Erythroblast (primary cell): ENCODE results near the gene COX6B2.
A peak's percentile ranks its signal among the peaks of the same experiment; 100 is the strongest.

Source experiments
- DNase-seq, 2 experiments: peaks; one replicate each; lab custom pipeline; 2025; lab: John Stamatoyannopoulos, UW
- GATA1 ChIP-seq: IDR thresholded peaks from 2 replicates; pipeline ENCODE4 v1.6.1; 2011; ENCODE audit warnings: low read depth, mild to moderate bottlenecking, control low read depth, low read length, moderate library complexity
- POLR2A ChIP-seq: IDR thresholded peaks from 2 replicates; pipeline ENCODE4 v1.6.1; 2011; ENCODE audit warnings: mild to moderate bottlenecking, low read length

COX6B2 gene

GRCh38 chr19:55301459-55302317 lies 52.8 kb downstream of the COX6B2 start:
- TF ChIP-seq GATA1 (no peak), POLR2A (no peak)
- DNase-seq: peak; percentile 84 to 92

DNA sequence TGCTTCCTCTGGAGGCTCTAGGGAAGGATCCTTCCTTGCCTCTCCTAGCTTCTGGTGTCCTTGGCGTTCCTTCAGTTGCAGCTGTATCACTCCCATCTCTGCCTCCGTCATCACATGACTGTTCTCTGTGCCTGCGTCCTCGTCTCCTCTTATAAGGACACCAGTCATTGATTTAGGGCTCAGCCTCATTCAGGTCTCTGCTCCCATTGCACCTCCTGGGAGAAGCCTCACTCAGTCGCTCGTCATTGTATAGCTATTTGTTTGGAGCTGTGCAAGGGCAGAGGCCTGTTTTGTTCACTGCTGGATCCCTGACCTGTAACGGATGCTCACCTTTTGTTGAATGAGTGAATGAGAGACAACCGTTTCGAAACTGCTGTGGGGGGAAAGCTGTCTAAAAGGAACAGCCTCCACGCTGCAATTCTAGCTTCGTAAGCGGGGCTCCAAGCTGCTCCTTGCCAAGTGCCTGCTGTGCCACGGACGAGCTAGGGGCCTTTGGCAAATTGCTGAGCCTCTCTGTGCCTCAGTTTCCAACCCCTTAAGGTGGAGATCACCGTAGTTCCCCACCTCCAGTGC lies 53.5 kb downstream of the COX6B2 start:
- no peak for TF ChIP-seq GATA1
- TF ChIP-seq POLR2A: no peak
- DNase-seq: no peak

- no peak for TF ChIP-seq POLR2A
- no peak for TF ChIP-seq GATA1
- DNase-seq: no peak
These were observed 54.5 kb downstream of the COX6B2 start for GRCh38 chr19:55299991-55300390.
